ENCODE data around the gene EEF1A1. TPM values are rescaled to one million over a fixed set of nuclear protein-coding genes. Genes with fewer than 3 reads are reported as not detected.
"Not testable (repeated sequence)": the region's sequence is repeated elsewhere in the genome, so short reads cannot be mapped to it uniquely, and the experiment has no call there.

The EEF1A1 gene
- polyA plus RNA-seq, 1 donor (not counting 4 experiments of a cell fraction or from before 2014, with no cell fraction given), result 11,226 TPM

- no peak overlapping the region for H3K27ac ChIP-seq (ENCODE audit: control insufficient read depth, insufficient read depth, low read length)
- H3K9ac ChIP-seq (ENCODE audit: control insufficient read depth, extremely low read depth, insufficient read depth, low read length), result no peak overlapping the region
- DNase-seq (ENCODE audit: low read depth, low spot score) (no peak), FAIRE-seq (no peak)
- H3K79me2 ChIP-seq (ENCODE audit: control insufficient read depth, insufficient read depth, low read length), result no peaks in the 10 kb centered on the region
- TF ChIP-seq CTCF (optimal IDR thresholded peaks at IDR 0.05 in 1 of 3, IDR thresholded peaks at IDR 0.05 in 1 of 3, conservative IDR thresholded peaks at IDR 0.05 in 1 of 3; ENCODE audit: extremely low read depth in 1 of 3, insufficient read depth in 2 of 3, low read length in 3 of 3) (no peak), EZH2 (IDR thresholded peaks at IDR 0.05; ENCODE audit: low read length) (no peak)
- H3K9me3 ChIP-seq (ENCODE audit: control insufficient read depth, low read depth, low read length), result no peaks in the 10 kb centered on the region
- H3K4me2 ChIP-seq (ENCODE audit: control insufficient read depth, extremely low read depth, insufficient read depth, low read depth, low read length), result no peak overlapping the region
- no peaks in the 10 kb centered on the region for H3K9me1 ChIP-seq (ENCODE audit: control insufficient read depth, extremely low read depth, insufficient read depth, low read length)
- no peaks in the 10 kb centered on the region for H3K27me3 ChIP-seq (ENCODE audit: control insufficient read depth, extremely low read depth, insufficient read depth, low read length)
- no peaks in the 10 kb centered on the region for H4K20me1 ChIP-seq (ENCODE audit: control insufficient read depth, extremely low read depth, insufficient read depth, low read length)
- H3K4me1 ChIP-seq (ENCODE audit: control insufficient read depth, extremely low read depth, insufficient read depth, low read length), result no peaks in the 10 kb centered on the region
- dilution Hi-C loops (cut with MboI; ENCODE audit: extremely low pct_ligation_motif_present, low sequenced_read_pairs), result no loop called here
- no peak overlapping the region for H3K4me3 ChIP-seq (ENCODE audit: control insufficient read depth in 2 of 3, extremely low read depth in 1 of 3, insufficient read depth in 2 of 3, low read depth in 1 of 3, low read length in 3 of 3)
- no peaks in the 10 kb centered on the region for H3K36me3 ChIP-seq (ENCODE audit: control insufficient read depth in 2 of 2, extremely low read depth in 1 of 2, insufficient read depth in 2 of 2, low read length in 2 of 2)
- no peak overlapping the region for H2AFZ ChIP-seq (ENCODE audit: control insufficient read depth, low read length)
Measured at GRCh38 chr6:73542891-73543290, 22.1 kb upstream of the EEF1A1 start.

- H3K9me3 ChIP-seq (ENCODE audit: control insufficient read depth, low read depth, low read length); H3K9ac ChIP-seq (ENCODE audit: control insufficient read depth, extremely low read depth, insufficient read depth, low read length); FAIRE-seq; DNase-seq (ENCODE audit: low read depth, low spot score); H3K4me3 ChIP-seq (ENCODE audit: control insufficient read depth in 2 of 3, extremely low read depth in 1 of 3, insufficient read depth in 2 of 3, low read depth in 1 of 3, low read length in 3 of 3); H2AFZ ChIP-seq (ENCODE audit: control insufficient read depth, low read length); H3K79me2 ChIP-seq (ENCODE audit: control insufficient read depth, insufficient read depth, low read length); H3K9me1 ChIP-seq (ENCODE audit: control insufficient read depth, extremely low read depth, insufficient read depth, low read length); H3K27me3 ChIP-seq (ENCODE audit: control insufficient read depth, extremely low read depth, insufficient read depth, low read length); H3K36me3 ChIP-seq (ENCODE audit: control insufficient read depth in 2 of 2, extremely low read depth in 1 of 2, insufficient read depth in 2 of 2, low read length in 2 of 2); dilution Hi-C loops (cut with MboI; ENCODE audit: extremely low pct_ligation_motif_present, low sequenced_read_pairs); H3K4me1 ChIP-seq (ENCODE audit: control insufficient read depth, extremely low read depth, insufficient read depth, low read length); H3K4me2 ChIP-seq (ENCODE audit: control insufficient read depth, extremely low read depth, insufficient read depth, low read depth, low read length); H3K27ac ChIP-seq (ENCODE audit: control insufficient read depth, insufficient read depth, low read length); H4K20me1 ChIP-seq (ENCODE audit: control insufficient read depth, extremely low read depth, insufficient read depth, low read length): not testable (repeated sequence)
Measured at GRCh38 chr6:73542481-73542880, 21.6 kb upstream of the EEF1A1 start.

- Histone ChIP-seq H4K20me1 (ENCODE audit: control insufficient read depth, extremely low read depth, insufficient read depth, low read length) (no peaks in the 10 kb centered on the region), H3K27me3 (ENCODE audit: control insufficient read depth, extremely low read depth, insufficient read depth, low read length) (no peaks in the 10 kb centered on the region), H3K9me1 (ENCODE audit: control insufficient read depth, extremely low read depth, insufficient read depth, low read length) (no peaks in the 10 kb centered on the region), H3K36me3 (ENCODE audit: control insufficient read depth in 2 of 2, extremely low read depth in 1 of 2, insufficient read depth in 2 of 2, low read length in 2 of 2) (no peaks in the 10 kb centered on the region), H3K4me1 (ENCODE audit: control insufficient read depth, extremely low read depth, insufficient read depth, low read length) (no peaks in the 10 kb centered on the region), H3K79me2 (ENCODE audit: control insufficient read depth, insufficient read depth, low read length) (no peaks in the 10 kb centered on the region), H2AFZ (ENCODE audit: control insufficient read depth, low read length) (no peak overlapping the region), H3K4me2 (ENCODE audit: control insufficient read depth, extremely low read depth, insufficient read depth, low read depth, low read length) (no peak overlapping the region), H3K27ac (ENCODE audit: control insufficient read depth, insufficient read depth, low read length) (no peak overlapping the region), H3K9ac (ENCODE audit: control insufficient read depth, extremely low read depth, insufficient read depth, low read length) (no peak overlapping the region), H3K4me3 (ENCODE audit: control insufficient read depth in 2 of 3, extremely low read depth in 1 of 3, insufficient read depth in 2 of 3, low read depth in 1 of 3, low read length in 3 of 3) (no peak overlapping the region), H3K9me3 (ENCODE audit: control insufficient read depth, low read depth, low read length) (no peaks in the 10 kb centered on the region)
- dilution Hi-C loops (cut with MboI; ENCODE audit: extremely low pct_ligation_motif_present, low sequenced_read_pairs), result no loop called here
- FAIRE-seq (no peak), DNase-seq (ENCODE audit: low read depth, low spot score) (no peak)
- TF ChIP-seq EZH2 (IDR thresholded peaks at IDR 0.05; ENCODE audit: low read length), result no peak
- TF ChIP-seq CTCF (optimal IDR thresholded peaks at IDR 0.05 in 1 of 3, IDR thresholded peaks at IDR 0.05 in 1 of 3, conservative IDR thresholded peaks at IDR 0.05 in 1 of 3; ENCODE audit: extremely low read depth in 1 of 3, insufficient read depth in 2 of 3, low read length in 3 of 3), result no peak
Measured at GRCh38 chr6:73538116-73538779, 17.4 kb upstream of the EEF1A1 start.
